Measurements from ENCODE around the gene ARSD.

ARSD gene

GRCh38 chrX:2867206-2867605 lies 61.9 kb downstream of the ARSD start:
- Histone ChIP-seq H4K20me1 (ENCODE audit: insufficient read depth, low read length) (no peaks in the 10 kb centered on the region), H3F3A (ENCODE audit: insufficient read depth, low read length) (no peaks in the 10 kb centered on the region), H3K79me2 (ENCODE audit: insufficient read depth, low read length) (no peaks in the 10 kb centered on the region), H3K9me3 (ENCODE audit: low read length) (no peaks in the 10 kb centered on the region), H3K4me3 (ENCODE audit: low read depth, low read length, poor library complexity, severe bottlenecking) (no peak overlapping the region), H3K36me3 (ENCODE audit: insufficient read depth, low read length) (no peaks in the 10 kb centered on the region), H3K4me2 (ENCODE audit: low read length) (no peak overlapping the region), H3K9me2 (ENCODE audit: low read depth, low read length) (no peaks in the 10 kb centered on the region), H3K27me3 (ENCODE audit: insufficient read depth, low read length) (no peaks in the 10 kb centered on the region), H3K27ac (ENCODE audit: low read depth, low read length, poor library complexity, severe bottlenecking) (no peak overlapping the region), H3K9ac (ENCODE audit: low read length) (no peak overlapping the region), H3K4me1 (ENCODE audit: insufficient read depth, low read length, severe bottlenecking) (no peaks in the 10 kb centered on the region), H2AFZ (ENCODE audit: low read length) (no peak overlapping the region)
- TF ChIP-seq EZH2 (IDR thresholded peaks at IDR 0.05; ENCODE audit: borderline replicate concordance, low read length) = no peak
- TF ChIP-seq CTCF (IDR thresholded peaks at IDR 0.05; ENCODE audit: low read length) = no peak

GRCh38 chrX:2863646-2864045 lies 65.5 kb downstream of the ARSD start:
- Histone ChIP-seq H3K9ac (ENCODE audit: low read length) (no peak overlapping the region), H3K9me3 (ENCODE audit: low read length) (no peaks in the 10 kb centered on the region), H3F3A (ENCODE audit: insufficient read depth, low read length) (no peaks in the 10 kb centered on the region), H3K27ac (ENCODE audit: low read depth, low read length, poor library complexity, severe bottlenecking) (no peak overlapping the region), H3K79me2 (ENCODE audit: insufficient read depth, low read length) (no peaks in the 10 kb centered on the region), H4K20me1 (ENCODE audit: insufficient read depth, low read length) (no peaks in the 10 kb centered on the region), H3K4me3 (ENCODE audit: low read depth, low read length, poor library complexity, severe bottlenecking) (no peak overlapping the region), H3K9me2 (ENCODE audit: low read depth, low read length) (no peaks in the 10 kb centered on the region), H3K27me3 (ENCODE audit: insufficient read depth, low read length) (no peaks in the 10 kb centered on the region), H3K4me2 (ENCODE audit: low read length) (no peak overlapping the region), H2AFZ (ENCODE audit: low read length) (no peak overlapping the region), H3K36me3 (ENCODE audit: insufficient read depth, low read length) (no peaks in the 10 kb centered on the region), H3K4me1 (ENCODE audit: insufficient read depth, low read length, severe bottlenecking) (no peaks in the 10 kb centered on the region)
- TF ChIP-seq EZH2 (IDR thresholded peaks at IDR 0.05; ENCODE audit: borderline replicate concordance, low read length) (no peak), CTCF (IDR thresholded peaks at IDR 0.05; ENCODE audit: low read length) (no peak)

DNA sequence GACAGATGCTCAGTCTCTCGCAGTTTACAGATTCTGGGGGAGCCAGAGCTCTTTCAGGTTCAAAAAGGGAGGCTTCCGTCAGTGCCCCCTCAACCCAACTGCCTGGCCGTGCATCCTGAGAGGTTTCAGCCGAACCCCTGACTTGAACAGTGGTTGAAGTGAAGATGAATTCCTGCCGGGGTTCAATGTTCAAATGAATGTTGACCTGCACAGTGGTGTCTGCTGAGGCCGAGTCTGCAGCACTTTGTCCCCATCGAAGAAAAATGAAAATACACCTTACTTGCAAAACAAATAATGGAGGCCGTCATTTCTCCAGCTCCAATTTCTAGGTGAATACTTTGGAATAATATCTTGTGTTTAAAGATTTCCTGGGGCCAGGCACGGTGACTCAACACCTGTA lies 66.7 kb downstream of the ARSD start:
- Histone ChIP-seq H3K4me3 (ENCODE audit: low read depth, low read length, poor library complexity, severe bottlenecking) (no peak overlapping the region), H3K27ac (ENCODE audit: low read depth, low read length, poor library complexity, severe bottlenecking) (no peak overlapping the region), H4K20me1 (ENCODE audit: insufficient read depth, low read length) (no peaks in the 10 kb centered on the region), H3K36me3 (ENCODE audit: insufficient read depth, low read length) (no peaks in the 10 kb centered on the region), H3F3A (ENCODE audit: insufficient read depth, low read length) (no peaks in the 10 kb centered on the region), H3K9me2 (ENCODE audit: low read depth, low read length) (no peaks in the 10 kb centered on the region), H3K9ac (ENCODE audit: low read length) (no peak overlapping the region), H2AFZ (ENCODE audit: low read length) (no peak overlapping the region), H3K9me3 (ENCODE audit: low read length) (no peaks in the 10 kb centered on the region), H3K27me3 (ENCODE audit: insufficient read depth, low read length) (no peaks in the 10 kb centered on the region), H3K79me2 (ENCODE audit: insufficient read depth, low read length) (no peaks in the 10 kb centered on the region), H3K4me2 (ENCODE audit: low read length) (no peak overlapping the region), H3K4me1 (ENCODE audit: insufficient read depth, low read length, severe bottlenecking) (no peaks in the 10 kb centered on the region)
- TF ChIP-seq EZH2 (IDR thresholded peaks at IDR 0.05; ENCODE audit: borderline replicate concordance, low read length) (no peak), CTCF (IDR thresholded peaks at IDR 0.05; ENCODE audit: low read length) (no peak)
